ENCODE measurements around the gene STK32B. TPM values are rescaled to one million over a fixed set of nuclear protein-coding genes. Genes with fewer than 3 reads are reported as not detected.

Gene STK32B
- total RNA-seq, 1 experiment from 2014 or later, result 15.1 TPM

- Histone ChIP-seq H3K27ac (ENCODE audit: low read depth, low read length, poor library complexity, severe bottlenecking) (no peak overlapping the region), H3K36me3 (ENCODE audit: insufficient read depth, low read length, poor library complexity, severe bottlenecking) (no peaks in the 10 kb centered on the region), H3K4me1 (ENCODE audit: insufficient read depth, low read length, poor library complexity, severe bottlenecking) (no peaks in the 10 kb centered on the region), H3K27me3 (replicated peaks; ENCODE audit: insufficient read depth, low read depth, low read length, poor library complexity) (no peaks in the 10 kb centered on the region), H3K4me3 (ENCODE audit: low read depth, low read length, poor library complexity, severe bottlenecking) (no peak overlapping the region), H3K9me3 (ENCODE audit: low read depth, low read length, poor library complexity, severe bottlenecking) (no peaks in the 10 kb centered on the region)
- intact Hi-C loops (cut with micrococcal nuclease; ENCODE audit: unreplicated experiment), result no loop called here
- ChIA-PET CTCF (no interaction called here), POLR2A (ENCODE audit: low non-redundant PET) (no interaction called here)
- no TSS peak for BruUV-seq (replicated peaks)
- TF ChIP-seq CTCF (conservative IDR thresholded peaks at IDR 0.05; ENCODE audit: low read depth, low read length) (no peak), EZH2 (IDR thresholded peaks at IDR 0.05; ENCODE audit: borderline replicate concordance, low read depth, low read length, poor library complexity, severe bottlenecking) (no peak)
- no peak for DNase-seq (ENCODE audit: low spot score)
These were observed 418.0 kb downstream of the STK32B start for GRCh38 chr4:5469151-5469775.

- BruUV-seq (replicated peaks), result no TSS peak
- CTCF ChIA-PET, result no interaction called here
These were observed 418.6 kb downstream of the STK32B start for GRCh38 chr4:5469861-5470260.

GRCh38 chr4:5470318-5471198 lies 419.3 kb downstream of the STK32B start:
- CTCF ChIA-PET, result no interaction called here
- no peak for DNase-seq (ENCODE audit: low spot score)
- H3K27ac ChIP-seq (ENCODE audit: low read depth, low read length, poor library complexity, severe bottlenecking), result no peak overlapping the region
- no peaks in the 10 kb centered on the region for H3K36me3 ChIP-seq (ENCODE audit: insufficient read depth, low read length, poor library complexity, severe bottlenecking)
- no peaks in the 10 kb centered on the region for H3K27me3 ChIP-seq (replicated peaks; ENCODE audit: insufficient read depth, low read depth, low read length, poor library complexity)
- TF ChIP-seq EZH2 (IDR thresholded peaks at IDR 0.05; ENCODE audit: borderline replicate concordance, low read depth, low read length, poor library complexity, severe bottlenecking) (no peak), CTCF (conservative IDR thresholded peaks at IDR 0.05; ENCODE audit: low read depth, low read length) (no peak)
- H3K4me3 ChIP-seq (ENCODE audit: low read depth, low read length, poor library complexity, severe bottlenecking), result no peak overlapping the region
- H3K4me1 ChIP-seq (ENCODE audit: insufficient read depth, low read length, poor library complexity, severe bottlenecking), result no peaks in the 10 kb centered on the region
- POLR2A ChIA-PET (ENCODE audit: low non-redundant PET), result no interaction called here
- intact Hi-C loops (cut with micrococcal nuclease; ENCODE audit: unreplicated experiment), result no loop called here
- no TSS peak for BruUV-seq (replicated peaks)
- H3K9me3 ChIP-seq (ENCODE audit: low read depth, low read length, poor library complexity, severe bottlenecking), result no peaks in the 10 kb centered on the region

More at GRCh38 chr4:5469861-5470260, 418.6 kb downstream of the STK32B start:
- intact Hi-C loops (cut with micrococcal nuclease; ENCODE audit: unreplicated experiment), result no loop called here
- DNase-seq (ENCODE audit: low spot score), result no peak
- no peaks in the 10 kb centered on the region for H3K4me1 ChIP-seq (ENCODE audit: insufficient read depth, low read length, poor library complexity, severe bottlenecking)
- H3K36me3 ChIP-seq (ENCODE audit: insufficient read depth, low read length, poor library complexity, severe bottlenecking), result no peaks in the 10 kb centered on the region
- H3K4me3 ChIP-seq (ENCODE audit: low read depth, low read length, poor library complexity, severe bottlenecking), result no peak overlapping the region
- H3K9me3 ChIP-seq (ENCODE audit: low read depth, low read length, poor library complexity, severe bottlenecking), result no peaks in the 10 kb centered on the region
- TF ChIP-seq CTCF (conservative IDR thresholded peaks at IDR 0.05; ENCODE audit: low read depth, low read length) (no peak), EZH2 (IDR thresholded peaks at IDR 0.05; ENCODE audit: borderline replicate concordance, low read depth, low read length, poor library complexity, severe bottlenecking) (no peak)
- no peaks in the 10 kb centered on the region for H3K27me3 ChIP-seq (replicated peaks; ENCODE audit: insufficient read depth, low read depth, low read length, poor library complexity)
- POLR2A ChIA-PET (ENCODE audit: low non-redundant PET), result no interaction called here
- no peak overlapping the region for H3K27ac ChIP-seq (ENCODE audit: low read depth, low read length, poor library complexity, severe bottlenecking)

Data from A673 (cell line).